Calu3 (cell line): ENCODE data around the gene OPCML. TPM values are rescaled to one million over a fixed set of nuclear protein-coding genes. Genes with fewer than 3 reads are reported as not detected.

Experiments used
- BruUV-seq: library from RNA; stranded (reverse); fragments of 400-500 nt; replicated peaks from 2 replicates; lab custom pipeline; 2021; lab: Mats Ljungman, UMichigan
- CTCF ChIA-PET: fragments of 300-600 bp; sonication (Branson Sonifier 250); formaldehyde crosslinking; loops from one replicate; lab custom pipeline; 2022; ENCODE audit warnings: antibody characterized with exemption; lab: Charles Lee
- DNase-seq: peaks from one replicate; pipeline ENCODE4 v3.0.0; 2022
- H3K27ac Mint-ChIP-seq: one replicate; pipeline ENCODE4 v1.8.0; 2022; ENCODE audit warnings: mixed read lengths; ENCODE audit not compliant: unreplicated experiment
- H3K27me3 Mint-ChIP-seq: one replicate; pipeline ENCODE4 v1.8.0; 2022; ENCODE audit warnings: mixed read lengths; ENCODE audit not compliant: unreplicated experiment
- H3K36me3 Mint-ChIP-seq: one replicate; pipeline ENCODE4 v1.8.0; 2022; ENCODE audit warnings: mild to moderate bottlenecking, moderate library complexity, mixed read lengths; ENCODE audit not compliant: insufficient read depth, unreplicated experiment
- H3K4me1 Mint-ChIP-seq: one replicate; pipeline ENCODE4 v1.8.0; 2022; ENCODE audit warnings: mild to moderate bottlenecking, low read depth, mixed read lengths; ENCODE audit not compliant: unreplicated experiment
- H3K4me3 Mint-ChIP-seq: one replicate; pipeline ENCODE4 v1.8.0; 2022; ENCODE audit warnings: mild to moderate bottlenecking, low read depth, moderate library complexity, mixed read lengths; ENCODE audit not compliant: unreplicated experiment
- H3K9me3 Mint-ChIP-seq: one replicate; pipeline ENCODE4 v1.8.0; 2022; ENCODE audit warnings: low read depth, mixed read lengths; ENCODE audit not compliant: unreplicated experiment
- CTCF ChIP-seq: fragments of 200-600 bp; IDR thresholded peaks from one replicate; pipeline ENCODE4 v1.8.0; 2022; ENCODE audit warnings: antibody characterized with exemption; ENCODE audit not compliant: unreplicated experiment
- intact Hi-C: fragments of 100-400 bp; cut with micrococcal nuclease; formaldehyde crosslinking; loops from one replicate; pipeline ENCODE4 v1.10.0; 2022; ENCODE audit not compliant: unreplicated experiment
- total RNA-seq: library from RNA; stranded (reverse); gene quantifications from 2 replicates; pipeline ENCODE4 v1.2.3, GENCODE V29; 2022

The OPCML gene
- total RNA-seq, 1 experiment from 2014 or later = not detected

- Mint-ChIP-seq H3K9me3 (peaks cover 18% of the 10 kb centered on the region), H3K27ac (no peak overlapping the region), H3K4me3 (no peak overlapping the region), H3K4me1 (no peaks in the 10 kb centered on the region), H3K27me3 (no peaks in the 10 kb centered on the region), H3K36me3 (no peaks in the 10 kb centered on the region)
- intact Hi-C loops = no loop called here
- TF ChIP-seq CTCF = no peak
- no TSS peak for BruUV-seq
- DNase-seq = no peak
- CTCF ChIA-PET = no interaction called here
These were observed 297.4 kb downstream of the OPCML start for GRCh38 chr11:133234883-133235282.

- CTCF ChIA-PET = no interaction called here
- Mint-ChIP-seq H3K4me3 (no peak overlapping the region), H3K4me1 (no peaks in the 10 kb centered on the region), H3K9me3 (peaks cover 18% of the 10 kb centered on the region), H3K36me3 (no peaks in the 10 kb centered on the region), H3K27me3 (no peaks in the 10 kb centered on the region), H3K27ac (no peak overlapping the region)
- TF ChIP-seq CTCF = no peak
- DNase-seq = no peak
- intact Hi-C loops = no loop called here
- BruUV-seq = no TSS peak
These were observed 299.6 kb downstream of the OPCML start for GRCh38 chr11:133232665-133233064.

DNA sequence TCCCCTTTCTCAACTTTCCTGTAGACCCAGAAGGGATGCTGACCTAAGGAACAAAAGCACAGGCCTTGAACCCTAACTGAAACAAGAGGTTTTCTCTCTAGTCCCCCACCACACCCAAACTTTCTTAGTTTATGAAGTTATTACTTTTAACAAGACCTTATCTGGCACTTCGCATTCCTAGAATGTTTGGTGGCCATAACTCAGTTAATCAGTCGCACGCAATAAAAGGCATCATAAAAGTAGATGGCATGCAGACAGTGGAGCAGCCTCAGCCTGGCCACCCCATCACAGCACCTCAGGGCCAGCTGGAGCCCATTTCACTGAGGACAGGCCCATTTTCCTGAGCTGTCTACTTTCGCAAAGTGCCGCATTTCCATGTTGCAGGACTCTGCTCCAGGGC lies 301.9 kb downstream of the OPCML start:
- CTCF ChIA-PET = no interaction called here
- no peak for TF ChIP-seq CTCF
- DNase-seq = no peak
- Mint-ChIP-seq H3K4me3 (no peak overlapping the region), H3K27ac (no peak overlapping the region), H3K27me3 (no peaks in the 10 kb centered on the region), H3K9me3 (peaks cover 16% of the 10 kb centered on the region), H3K36me3 (no peaks in the 10 kb centered on the region), H3K4me1 (no peaks in the 10 kb centered on the region)
- BruUV-seq = no TSS peak
- intact Hi-C loops = no loop called here

- Mint-ChIP-seq H3K4me1 (no peaks in the 10 kb centered on the region), H3K27me3 (no peaks in the 10 kb centered on the region), H3K4me3 (no peak overlapping the region), H3K9me3 (peaks cover 13% of the 10 kb centered on the region), H3K36me3 (no peaks in the 10 kb centered on the region), H3K27ac (no peak overlapping the region)
- CTCF ChIA-PET = no interaction called here
- TF ChIP-seq CTCF = no peak
- intact Hi-C loops = no loop called here
- no TSS peak for BruUV-seq
- DNase-seq = no peak
These were observed 303.6 kb downstream of the OPCML start for GRCh38 chr11:133228471-133229329.
